Fibroblast of lung (primary cell): Measurements from ENCODE around the gene LRMDA. TPM values are rescaled to one million over a fixed set of nuclear protein-coding genes. Genes with fewer than 3 reads are reported as not detected.

Experiments
- DNase-seq, 2 donors: peaks; one replicate each; pipeline versions ENCODE4 v3.0.0 to v3.0.0-alpha.2; 2010; ENCODE audit warnings: low read depth in 2 of 2
- H2AFZ ChIP-seq: 2 replicates; pipeline ENCODE4 v1.5.1; 2012; ENCODE audit warnings: low read length, control low read depth, inconsistent platforms
- H3K27ac ChIP-seq: 2 replicates; pipeline ENCODE4 v1.5.1; 2011; ENCODE audit warnings: low read length, control low read depth; ENCODE audit not compliant: insufficient read depth
- H3K27me3 ChIP-seq: 2 replicates; pipeline ENCODE4 v1.5.1; 2011; ENCODE audit warnings: mild to moderate bottlenecking, low read length; ENCODE audit not compliant: control insufficient read depth, insufficient read depth
- H3K36me3 ChIP-seq: 2 replicates; pipeline ENCODE4 v1.5.1; 2011; ENCODE audit warnings: low read length; ENCODE audit not compliant: control insufficient read depth, insufficient read depth
- H3K4me1 ChIP-seq: 2 replicates; pipeline ENCODE4 v1.5.1; 2011; ENCODE audit warnings: low read length; ENCODE audit not compliant: control insufficient read depth, insufficient read depth; ENCODE audit errors: extremely low read depth
- H3K4me2 ChIP-seq: 2 replicates; pipeline ENCODE4 v1.5.1; 2011; ENCODE audit warnings: low read length, control low read depth; ENCODE audit not compliant: insufficient read depth; ENCODE audit errors: extremely low read depth
- H3K4me3 ChIP-seq, 4 experiments: fragments of 200-600 bp in 1 of 4; sonication (generic) in 1 of 4; replicated peaks in 1 of 4; 2 replicates each; pipeline ENCODE4 v1.5.1; 2011 to 2016; ENCODE audit warnings: low read length in 4 of 4, low read depth in 3 of 4, mild to moderate bottlenecking in 3 of 4, control low read depth in 2 of 4, inconsistent platforms in 1 of 4, mixed read lengths in 1 of 4; ENCODE audit not compliant: insufficient read depth in 1 of 4; ENCODE audit errors: control extremely low read depth in 1 of 4
- H3K79me2 ChIP-seq: 2 replicates; pipeline ENCODE4 v1.5.1; 2012; ENCODE audit warnings: mild to moderate bottlenecking, low read length, inconsistent platforms; ENCODE audit not compliant: control insufficient read depth, insufficient read depth
- H3K9ac ChIP-seq: 2 replicates; pipeline ENCODE4 v1.5.1; 2011; ENCODE audit warnings: mild to moderate bottlenecking, low read length, control low read depth; ENCODE audit not compliant: insufficient read depth
- H3K9me3 ChIP-seq: 2 replicates; pipeline ENCODE4 v1.5.1; 2012; ENCODE audit warnings: low read depth, low read length; ENCODE audit not compliant: control insufficient read depth, insufficient read depth
- H4K20me1 ChIP-seq: 2 replicates; pipeline ENCODE4 v1.5.1; 2011; ENCODE audit warnings: low read length; ENCODE audit not compliant: control insufficient read depth, insufficient read depth; ENCODE audit errors: extremely low read depth
- CTCF ChIP-seq, 2 donors: IDR thresholded peaks in 1 of 2; conservative IDR thresholded peaks in 1 of 2; 1 replicate in 1 of 2; 2 replicates in 1 of 2; pipeline ENCODE4 v1.5.1; 2011 to 2012; ENCODE audit warnings: low read length in 2 of 2, control low read depth in 1 of 2, inconsistent platforms in 1 of 2, low read depth in 1 of 2, mild to moderate bottlenecking in 1 of 2
- EZH2 ChIP-seq: IDR thresholded peaks from 2 replicates; pipeline ENCODE4 v1.5.1; 2012; ENCODE audit warnings: low read length, control low read depth, mild to moderate bottlenecking; ENCODE audit errors: missing control alignments
- polyA plus RNA-seq, 2 donors: library from polyadenylated mRNA; depleted of rRNA in 1 of 2; stranded (reverse) in 1 of 2; unstranded in 1 of 2; fragments of >200 nt; gene quantifications; 2 replicates each; pipeline ENCODE4 v1.2.1, GENCODE V29; 2011 to 2012; ENCODE audit warnings: missing spikeins in 1 of 2
- total RNA-seq: library from RNA; depleted of rRNA; stranded (reverse); fragments of >200 nt; gene quantifications from 2 replicates; pipeline ENCODE4 v1.2.1, GENCODE V29; 2014

The LRMDA gene
- total and polyA plus RNA-seq, 2 donors (not counting 1 experiment from before 2014, with no cell fraction given), result 1.7 to 2.0 TPM

- no peak overlapping the region for H3K4me3 ChIP-seq
- no peaks in the 10 kb centered on the region for H4K20me1 ChIP-seq
- H3K27me3 ChIP-seq, result no peaks in the 10 kb centered on the region
- H2AFZ ChIP-seq, result no peak overlapping the region
- H3K4me1 ChIP-seq, result no peaks in the 10 kb centered on the region
- no peaks in the 10 kb centered on the region for H3K79me2 ChIP-seq
- H3K27ac ChIP-seq, result no peak overlapping the region
- no peak overlapping the region for H3K9ac ChIP-seq
- DNase-seq, result no peak
- no peaks in the 10 kb centered on the region for H3K9me3 ChIP-seq
- no peaks in the 10 kb centered on the region for H3K36me3 ChIP-seq
- TF ChIP-seq CTCF (conservative IDR thresholded peaks at IDR 0.05 in 1 of 2, IDR thresholded peaks at IDR 0.05 in 1 of 2; ENCODE audit: low read depth in 1 of 2, low read length in 2 of 2) (no peak), EZH2 (no peak)
- H3K4me2 ChIP-seq, result no peak overlapping the region
Observed at GRCh38 chr10:75424571-75424970, 6.9 kb upstream of the LRMDA start.

- no peak overlapping the region for H3K27ac ChIP-seq
- no peak overlapping the region for H3K4me3 ChIP-seq
- H3K4me1 ChIP-seq, result peaks cover 5% of the 10 kb centered on the region
- no peaks in the 10 kb centered on the region for H3K36me3 ChIP-seq
- H3K4me2 ChIP-seq, result no peak overlapping the region
- H3K79me2 ChIP-seq, result no peaks in the 10 kb centered on the region
- H3K27me3 ChIP-seq, result no peaks in the 10 kb centered on the region
- no peaks in the 10 kb centered on the region for H3K9me3 ChIP-seq
- no peak for TF ChIP-seq CTCF (conservative IDR thresholded peaks at IDR 0.05 in 1 of 2, IDR thresholded peaks at IDR 0.05 in 1 of 2; ENCODE audit: low read depth in 1 of 2, low read length in 2 of 2)
- no peak for TF ChIP-seq EZH2
- no peaks in the 10 kb centered on the region for H4K20me1 ChIP-seq
- H3K9ac ChIP-seq, result no peak overlapping the region
- DNase-seq, result no peak
- no peak overlapping the region for H2AFZ ChIP-seq
Observed at GRCh38 chr10:75425291-75426079, 5.9 kb upstream of the LRMDA start.

- Histone ChIP-seq H3K9ac (no peak overlapping the region), H4K20me1 (no peaks in the 10 kb centered on the region), H3K27ac (no peak overlapping the region), H3K4me1 (peaks cover 5% of the 10 kb centered on the region), H3K36me3 (no peaks in the 10 kb centered on the region), H3K27me3 (peaks cover 3% of the 10 kb centered on the region), H3K79me2 (no peaks in the 10 kb centered on the region), H3K4me3 (no peak overlapping the region), H3K4me2 (no peak overlapping the region), H2AFZ (no peak overlapping the region), H3K9me3 (no peaks in the 10 kb centered on the region)
- TF ChIP-seq CTCF (conservative IDR thresholded peaks at IDR 0.05 in 1 of 2, IDR thresholded peaks at IDR 0.05 in 1 of 2; ENCODE audit: low read depth in 1 of 2, low read length in 2 of 2), result no peak
- no peak for TF ChIP-seq EZH2
- DNase-seq, result no peak
Observed at GRCh38 chr10:75426880-75427279, 4.5 kb upstream of the LRMDA start.
